WTC11 (cell line): ENCODE data around the gene TRAPPC3L. TPM values are rescaled to one million over a fixed set of nuclear protein-coding genes. Genes with fewer than 3 reads are reported as not detected.

Experiments
- ATAC-seq: fragments of 200-7000 bp; cut with Tn5 transposase; 2 replicates; pipeline ENCODE4 v1.10.0; 2021; ENCODE audit warnings: mild to moderate bottlenecking, moderate library complexity
- CTCF ChIA-PET: fragments of 300-600 bp; sonication (Branson Sonifier 250); formaldehyde crosslinking; loops from one replicate; lab custom pipeline; 2021; ENCODE audit warnings: antibody characterized with exemption; lab: Charles Lee
- POLR2A ChIA-PET: fragments of 350-600 bp; sonication (Branson Sonifier 250); formaldehyde crosslinking; loops from one replicate; lab custom pipeline; 2021; ENCODE audit warnings: antibody characterized with exemption; lab: Charles Lee
- DNase-seq: peaks from one replicate; pipeline ENCODE4 v3.0.0; 2021; ENCODE audit warnings: low spot score
- H3K27ac Mint-ChIP-seq: 2 replicates; pipeline ENCODE4 v1.8.0; 2021; ENCODE audit warnings: mixed read lengths
- H3K27me3 Mint-ChIP-seq: 2 replicates; pipeline ENCODE4 v1.8.0; 2021; ENCODE audit warnings: low read depth, mild to moderate bottlenecking, moderate library complexity, mixed read lengths
- H3K36me3 Mint-ChIP-seq: 2 replicates; pipeline ENCODE4 v1.8.0; 2021; ENCODE audit warnings: mixed read lengths
- H3K4me1 Mint-ChIP-seq: 2 replicates; pipeline ENCODE4 v1.8.0; 2022; ENCODE audit warnings: mixed read lengths
- H3K4me3 Mint-ChIP-seq: 2 replicates; pipeline ENCODE4 v1.8.0; 2021; ENCODE audit warnings: mild to moderate bottlenecking, moderate library complexity, mixed read lengths
- H3K9me3 Mint-ChIP-seq: 2 replicates; pipeline ENCODE4 v1.8.0; 2021; ENCODE audit warnings: mixed read lengths
- EMX1 ChIP-seq: fragments of 250-450 bp; sonication (Bioruptor Pico); IDR thresholded peaks from 2 replicates; pipeline ENCODE4 v1.8.0; 2021; ENCODE audit warnings: mild to moderate bottlenecking
- FOXJ3 ChIP-seq: sonication (generic); formaldehyde crosslinking; IDR thresholded peaks from 2 replicates; pipeline ENCODE4 v1.9.0; 2021; ENCODE audit warnings: missing genetic modification reagents, mild to moderate bottlenecking, borderline replicate concordance
- GABPB1 ChIP-seq: sonication (generic); formaldehyde crosslinking; IDR thresholded peaks from 2 replicates; pipeline ENCODE4 v1.8.1; 2023; ENCODE audit warnings: mild to moderate bottlenecking, missing genetic modification reagents
- GTF2I ChIP-seq: fragments of 250-450 bp; sonication (Bioruptor Pico); conservative IDR thresholded peaks from 2 replicates; pipeline ENCODE4 v1.4.0; 2021; ENCODE audit warnings: mild to moderate bottlenecking
- JUN ChIP-seq: sonication (generic); formaldehyde crosslinking; IDR thresholded peaks from 2 replicates; pipeline ENCODE4 v1.8.0; 2023; ENCODE audit warnings: mild to moderate bottlenecking, missing genetic modification reagents
- KAT7 ChIP-seq: sonication (generic); formaldehyde crosslinking; IDR thresholded peaks from 2 replicates; pipeline ENCODE4 v1.8.1; 2023; ENCODE audit warnings: missing genetic modification reagents, mild to moderate bottlenecking, borderline replicate concordance
- MXD4 ChIP-seq: fragments of 250-450 bp; sonication (Bioruptor Pico); IDR thresholded peaks from 2 replicates; pipeline ENCODE4 v1.8.0; 2021; ENCODE audit warnings: mild to moderate bottlenecking, moderate library complexity, borderline replicate concordance
- NR1H2 ChIP-seq: sonication (generic); formaldehyde crosslinking; IDR thresholded peaks from 2 replicates; pipeline ENCODE4 v1.9.0; 2021; ENCODE audit warnings: mild to moderate bottlenecking, moderate library complexity, missing genetic modification reagents
- NR3C1 ChIP-seq: sonication (generic); formaldehyde crosslinking; conservative IDR thresholded peaks from 2 replicates; pipeline ENCODE4 v1.8.1; 2023; ENCODE audit warnings: low read depth, mild to moderate bottlenecking, missing genetic modification reagents
- RELA ChIP-seq: sonication (generic); formaldehyde crosslinking; IDR thresholded peaks from 2 replicates; pipeline ENCODE4 v1.8.1; 2022; ENCODE audit warnings: missing genetic modification reagents, mild to moderate bottlenecking, borderline replicate concordance
- SMAD4 ChIP-seq: sonication (generic); formaldehyde crosslinking; IDR thresholded peaks from 2 replicates; pipeline ENCODE4 v1.8.0; 2022; ENCODE audit warnings: mild to moderate bottlenecking, missing genetic modification reagents
- SOX15 ChIP-seq: fragments of 250-450 bp; sonication (Bioruptor Pico); IDR thresholded peaks from 2 replicates; pipeline ENCODE4 v1.9.0; 2021; ENCODE audit warnings: mild to moderate bottlenecking
- TCF7 ChIP-seq: sonication (generic); formaldehyde crosslinking; IDR thresholded peaks from 2 replicates; pipeline ENCODE4 v1.8.0; 2022; ENCODE audit warnings: mild to moderate bottlenecking, low read depth, missing genetic modification reagents, moderate library complexity
- TP53 ChIP-seq: sonication (generic); formaldehyde crosslinking; IDR thresholded peaks from 2 replicates; pipeline ENCODE4 v1.8.1; 2023; ENCODE audit warnings: mild to moderate bottlenecking, missing genetic modification reagents
- ZBTB21 ChIP-seq: sonication (generic); formaldehyde crosslinking; IDR thresholded peaks from 2 replicates; pipeline ENCODE4 v1.8.1; 2023; ENCODE audit warnings: mild to moderate bottlenecking, missing genetic modification reagents, borderline replicate concordance
- ZNF396 ChIP-seq: fragments of 250-450 bp; sonication (Bioruptor Pico); IDR thresholded peaks from 2 replicates; pipeline ENCODE4 v1.8.0; 2021; ENCODE audit warnings: mild to moderate bottlenecking, moderate library complexity, borderline replicate concordance
- total RNA-seq: library from RNA; stranded (reverse); gene quantifications from 3 replicates; pipeline ENCODE4 v1.2.3, GENCODE V29; 2021
- TF ChIP-seq, protein P1 (sequence below): sonication (generic); formaldehyde crosslinking; IDR thresholded peaks from 2 replicates; pipeline ENCODE4 v1.8.0; 2022; ENCODE audit warnings: mild to moderate bottlenecking, missing genetic modification reagents
- TF ChIP-seq, protein P2 (sequence below): sonication (generic); formaldehyde crosslinking; IDR thresholded peaks from 2 replicates; pipeline ENCODE4 v1.8.1; 2022; ENCODE audit warnings: missing genetic modification reagents, borderline replicate concordance
- TF ChIP-seq, protein P3 (sequence below): sonication (generic); formaldehyde crosslinking; IDR thresholded peaks from 2 replicates; pipeline ENCODE4 v1.8.0; 2022; ENCODE audit warnings: mild to moderate bottlenecking, missing genetic modification reagents
- TF ChIP-seq, protein P4 (sequence below): fragments of 250-450 bp; sonication (Bioruptor Pico); IDR thresholded peaks from 2 replicates; pipeline ENCODE4 v1.9.0; 2021; ENCODE audit warnings: mild to moderate bottlenecking
- TF ChIP-seq, protein P5 (sequence below): sonication (generic); formaldehyde crosslinking; IDR thresholded peaks from 2 replicates; pipeline ENCODE4 v1.8.1; 2023; ENCODE audit warnings: mild to moderate bottlenecking, missing genetic modification reagents, moderate library complexity

TRAPPC3L gene
- total RNA-seq, 1 experiment from 2014 or later, result not detected

DNA sequence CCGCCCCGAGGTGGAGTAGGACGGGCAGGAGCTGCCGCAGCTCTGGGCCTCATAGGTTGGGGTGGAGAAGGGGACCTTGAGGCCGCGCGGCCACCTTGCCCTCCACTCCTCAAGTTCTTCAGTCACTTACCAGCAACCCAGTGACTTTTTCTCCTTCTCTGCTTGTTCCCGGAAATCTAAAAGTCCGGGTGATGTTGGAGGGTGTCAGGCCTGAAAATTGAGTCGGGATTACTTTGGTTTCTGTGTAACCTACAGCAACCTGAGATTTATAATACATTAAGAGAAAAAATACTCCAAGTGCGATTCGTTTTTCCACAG is 26.2 kb upstream of the TRAPPC3L start:
- Mint-ChIP-seq H3K4me3 (peak overlapping the region; percentile 98), H3K9me3 (no peaks in the 10 kb centered on the region), H3K36me3 (no peaks in the 10 kb centered on the region; the same call in 1 of the 2 replicates), H3K4me1 (peaks cover 14% of the 10 kb centered on the region), H3K27me3 (no peaks in the 10 kb centered on the region; the same call in 1 of the 2 replicates), H3K27ac (peak overlapping the region; percentile 95)
- ChIA-PET POLR2A (interaction anchor here (0.6 to 2.5 kb wide), 8 partner anchors 112 to 318 kb away, joined by 3 to 11 read pairs (median 4); partner anchors contain the start of genes DSE, TSPYL1 and TSPYL4), CTCF (interaction anchor here (0.6 to 2.2 kb wide), 12 partner anchors 9 to 354 kb away, joined by 3 to 19 read pairs (median 4); partner anchors contain the start of gene CALHM5)
- ATAC-seq, result no peak
- TF ChIP-seq, protein P1, sequence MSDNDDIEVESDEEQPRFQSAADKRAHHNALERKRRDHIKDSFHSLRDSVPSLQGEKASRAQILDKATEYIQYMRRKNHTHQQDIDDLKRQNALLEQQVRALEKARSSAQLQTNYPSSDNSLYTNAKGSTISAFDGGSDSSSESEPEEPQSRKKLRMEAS, result peak; percentile 32; the same call in 1 of the 2 replicates
- no peak for TF ChIP-seq GABPB1
- 0 out of 2 replicates have a peak, but pooled peaks have one; percentile 60 for TF ChIP-seq JUN (CRISPR knock-in tag)
- no peak for TF ChIP-seq KAT7 (CRISPR knock-in tag)
- TF ChIP-seq RELA (CRISPR knock-in tag), result no peak
- TF ChIP-seq MXD4 (CRISPR knock-in tag), result no peak
- no peak for TF ChIP-seq TP53
- TF ChIP-seq, protein P2, sequence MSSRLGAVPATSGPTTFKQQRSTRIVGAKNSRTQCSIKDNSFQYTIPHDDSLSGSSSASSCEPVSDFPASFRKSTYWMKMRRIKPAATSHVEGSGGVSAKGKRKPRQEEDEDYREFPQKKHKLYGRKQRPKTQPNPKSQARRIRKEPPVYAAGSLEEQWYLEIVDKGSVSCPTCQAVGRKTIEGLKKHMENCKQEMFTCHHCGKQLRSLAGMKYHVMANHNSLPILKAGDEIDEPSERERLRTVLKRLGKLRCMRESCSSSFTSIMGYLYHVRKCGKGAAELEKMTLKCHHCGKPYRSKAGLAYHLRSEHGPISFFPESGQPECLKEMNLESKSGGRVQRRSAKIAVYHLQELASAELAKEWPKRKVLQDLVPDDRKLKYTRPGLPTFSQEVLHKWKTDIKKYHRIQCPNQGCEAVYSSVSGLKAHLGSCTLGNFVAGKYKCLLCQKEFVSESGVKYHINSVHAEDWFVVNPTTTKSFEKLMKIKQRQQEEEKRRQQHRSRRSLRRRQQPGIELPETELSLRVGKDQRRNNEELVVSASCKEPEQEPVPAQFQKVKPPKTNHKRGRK (CRISPR knock-in tag), result no peak
- no peak for TF ChIP-seq GTF2I (CRISPR knock-in tag)
- TF ChIP-seq, protein P3, sequence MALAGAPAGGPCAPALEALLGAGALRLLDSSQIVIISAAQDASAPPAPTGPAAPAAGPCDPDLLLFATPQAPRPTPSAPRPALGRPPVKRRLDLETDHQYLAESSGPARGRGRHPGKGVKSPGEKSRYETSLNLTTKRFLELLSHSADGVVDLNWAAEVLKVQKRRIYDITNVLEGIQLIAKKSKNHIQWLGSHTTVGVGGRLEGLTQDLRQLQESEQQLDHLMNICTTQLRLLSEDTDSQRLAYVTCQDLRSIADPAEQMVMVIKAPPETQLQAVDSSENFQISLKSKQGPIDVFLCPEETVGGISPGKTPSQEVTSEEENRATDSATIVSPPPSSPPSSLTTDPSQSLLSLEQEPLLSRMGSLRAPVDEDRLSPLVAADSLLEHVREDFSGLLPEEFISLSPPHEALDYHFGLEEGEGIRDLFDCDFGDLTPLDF (CRISPR knock-in tag), result no peak
- no peak for TF ChIP-seq TCF7 (CRISPR knock-in tag)
- 0 out of 2 replicates have a peak, but pooled peaks have one; percentile 6 for TF ChIP-seq SMAD4
- no peak for TF ChIP-seq ZBTB21 (CRISPR knock-in tag)
- no peak for TF ChIP-seq SOX15 (CRISPR knock-in tag)
- no peak for TF ChIP-seq NR1H2 (CRISPR knock-in tag)
- TF ChIP-seq, protein P4, sequence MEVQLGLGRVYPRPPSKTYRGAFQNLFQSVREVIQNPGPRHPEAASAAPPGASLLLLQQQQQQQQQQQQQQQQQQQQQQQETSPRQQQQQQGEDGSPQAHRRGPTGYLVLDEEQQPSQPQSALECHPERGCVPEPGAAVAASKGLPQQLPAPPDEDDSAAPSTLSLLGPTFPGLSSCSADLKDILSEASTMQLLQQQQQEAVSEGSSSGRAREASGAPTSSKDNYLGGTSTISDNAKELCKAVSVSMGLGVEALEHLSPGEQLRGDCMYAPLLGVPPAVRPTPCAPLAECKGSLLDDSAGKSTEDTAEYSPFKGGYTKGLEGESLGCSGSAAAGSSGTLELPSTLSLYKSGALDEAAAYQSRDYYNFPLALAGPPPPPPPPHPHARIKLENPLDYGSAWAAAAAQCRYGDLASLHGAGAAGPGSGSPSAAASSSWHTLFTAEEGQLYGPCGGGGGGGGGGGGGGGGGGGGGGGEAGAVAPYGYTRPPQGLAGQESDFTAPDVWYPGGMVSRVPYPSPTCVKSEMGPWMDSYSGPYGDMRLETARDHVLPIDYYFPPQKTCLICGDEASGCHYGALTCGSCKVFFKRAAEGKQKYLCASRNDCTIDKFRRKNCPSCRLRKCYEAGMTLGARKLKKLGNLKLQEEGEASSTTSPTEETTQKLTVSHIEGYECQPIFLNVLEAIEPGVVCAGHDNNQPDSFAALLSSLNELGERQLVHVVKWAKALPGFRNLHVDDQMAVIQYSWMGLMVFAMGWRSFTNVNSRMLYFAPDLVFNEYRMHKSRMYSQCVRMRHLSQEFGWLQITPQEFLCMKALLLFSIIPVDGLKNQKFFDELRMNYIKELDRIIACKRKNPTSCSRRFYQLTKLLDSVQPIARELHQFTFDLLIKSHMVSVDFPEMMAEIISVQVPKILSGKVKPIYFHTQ (CRISPR knock-in tag), result no peak
- no peak for TF ChIP-seq FOXJ3 (CRISPR knock-in tag)
- TF ChIP-seq, protein P5, sequence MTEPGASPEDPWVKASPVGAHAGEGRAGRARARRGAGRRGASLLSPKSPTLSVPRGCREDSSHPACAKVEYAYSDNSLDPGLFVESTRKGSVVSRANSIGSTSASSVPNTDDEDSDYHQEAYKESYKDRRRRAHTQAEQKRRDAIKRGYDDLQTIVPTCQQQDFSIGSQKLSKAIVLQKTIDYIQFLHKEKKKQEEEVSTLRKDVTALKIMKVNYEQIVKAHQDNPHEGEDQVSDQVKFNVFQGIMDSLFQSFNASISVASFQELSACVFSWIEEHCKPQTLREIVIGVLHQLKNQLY, result no peak
- no peak for TF ChIP-seq NR3C1 (CRISPR knock-in tag)
- TF ChIP-seq ZNF396 (CRISPR knock-in tag), result no peak
- no peak for TF ChIP-seq EMX1 (CRISPR knock-in tag)
- no peak for DNase-seq
